AG10803 (cell line): ENCODE results near the gene NLRC3.

Experiments
- DNase-seq: peaks from one replicate; pipeline ENCODE4 v3.0.0; 2010; ENCODE audit warnings: low read depth
- H3K4me3 ChIP-seq: 2 replicates; pipeline ENCODE4 v1.5.1; 2011; ENCODE audit warnings: mild to moderate bottlenecking, low read length, control low read depth
- CTCF ChIP-seq: conservative IDR thresholded peaks from 2 replicates; pipeline ENCODE4 v1.5.1; 2011; ENCODE audit warnings: mild to moderate bottlenecking, low read length, control low read depth, inconsistent platforms

Gene NLRC3

GRCh38 chr16:3496386-3496785 is 80.8 kb downstream of the NLRC3 start:
- no peak overlapping the region for H3K4me3 ChIP-seq
- TF ChIP-seq CTCF = no peak
- no peak for DNase-seq

- H3K4me3 ChIP-seq = no peak within 1 kb of the TSS
- DNase-seq = no peak
- TF ChIP-seq CTCF = no peak
Observed at GRCh38 chr16:3495176-3495575, 82.0 kb downstream of the NLRC3 start, which contains the start of gene C16orf90. C16orf90 (minus strand) TSS chr16:3495489; CDS start chr16:3495421, 68 bp downstream.

- no peak for DNase-seq
- H3K4me3 ChIP-seq = no peak overlapping the region
- TF ChIP-seq CTCF = no peak
Observed at GRCh38 chr16:3494386-3494973, 82.7 kb downstream of the NLRC3 start.

- TF ChIP-seq CTCF = no peak
- DNase-seq = no peak
- H3K4me3 ChIP-seq = no peak overlapping the region
Observed at GRCh38 chr16:3492356-3492755, 84.8 kb downstream of the NLRC3 start.

- TF ChIP-seq CTCF = no peak
- DNase-seq = no peak
- no peak overlapping the region for H3K4me3 ChIP-seq
Observed at GRCh38 chr16:3490911-3491629, 86.1 kb downstream of the NLRC3 start.
